ENCODE results near the gene FBXL22.

FBXL22 gene

GRCh38 chr15:63587527-63587926 is 9.7 kb upstream of the FBXL22 start:
- H3K9me2 ChIP-seq (replicated peaks; ENCODE audit: insufficient read depth, low read length) = no peaks in the 10 kb centered on the region
- TF ChIP-seq CTCF (IDR thresholded peaks at IDR 0.05; ENCODE audit: insufficient read depth, low read length, poor library complexity, severe bottlenecking) (no peak), EZH2phosphoT487 (conservative IDR thresholded peaks at IDR 0.05; ENCODE audit: low read length) (no peak)
- no peak overlapping the region for H2AFZ ChIP-seq (ENCODE audit: low read depth, low read length, severe bottlenecking)
- H3K36me3 ChIP-seq (ENCODE audit: low read length) = peaks cover 11% of the 10 kb centered on the region
- no peaks in the 10 kb centered on the region for H3K27me3 ChIP-seq (ENCODE audit: low read length)
- H3K4me3 ChIP-seq (ENCODE audit: insufficient read depth, low read length, poor library complexity, severe bottlenecking) = no peak overlapping the region
- H3K4me2 ChIP-seq (ENCODE audit: low read depth, low read length, poor library complexity, severe bottlenecking) = no peak overlapping the region
- H3K9ac ChIP-seq (ENCODE audit: low read length) = no peak overlapping the region
- no peaks in the 10 kb centered on the region for H3F3A ChIP-seq (ENCODE audit: insufficient read depth)
- H3K9me3 ChIP-seq (ENCODE audit: insufficient read depth, low read length) = no peaks in the 10 kb centered on the region
- no peak overlapping the region for H3K27ac ChIP-seq (ENCODE audit: low read depth, low read length)
- no peaks in the 10 kb centered on the region for H4K20me1 ChIP-seq (ENCODE audit: low read depth, low read length)
- no peaks in the 10 kb centered on the region for H3K79me2 ChIP-seq (ENCODE audit: insufficient read depth, low read length)

GRCh38 chr15:63588826-63589225 is 8.4 kb upstream of the FBXL22 start:
- no peaks in the 10 kb centered on the region for H3K27me3 ChIP-seq (ENCODE audit: low read length)
- H3K36me3 ChIP-seq (ENCODE audit: low read length) = peaks cover 11% of the 10 kb centered on the region
- no peaks in the 10 kb centered on the region for H3F3A ChIP-seq (ENCODE audit: insufficient read depth)
- TF ChIP-seq CTCF (IDR thresholded peaks at IDR 0.05; ENCODE audit: insufficient read depth, low read length, poor library complexity, severe bottlenecking) = no peak
- TF ChIP-seq EZH2phosphoT487 (conservative IDR thresholded peaks at IDR 0.05; ENCODE audit: low read length) = no peak
- no peaks in the 10 kb centered on the region for H3K9me2 ChIP-seq (replicated peaks; ENCODE audit: insufficient read depth, low read length)
- no peaks in the 10 kb centered on the region for H3K9me3 ChIP-seq (ENCODE audit: insufficient read depth, low read length)
- H2AFZ ChIP-seq (ENCODE audit: low read depth, low read length, severe bottlenecking) = no peak overlapping the region
- H3K4me2 ChIP-seq (ENCODE audit: low read depth, low read length, poor library complexity, severe bottlenecking) = no peak overlapping the region
- H4K20me1 ChIP-seq (ENCODE audit: low read depth, low read length) = no peaks in the 10 kb centered on the region
- no peak overlapping the region for H3K4me3 ChIP-seq (ENCODE audit: insufficient read depth, low read length, poor library complexity, severe bottlenecking)
- H3K79me2 ChIP-seq (ENCODE audit: insufficient read depth, low read length) = no peaks in the 10 kb centered on the region
- H3K9ac ChIP-seq (ENCODE audit: low read length) = no peak overlapping the region
- H3K27ac ChIP-seq (ENCODE audit: low read depth, low read length) = no peak overlapping the region

GRCh38 chr15:63593705-63594671 is 3.2 kb upstream of the FBXL22 start:
- Histone ChIP-seq H2AFZ (ENCODE audit: low read depth, low read length, severe bottlenecking) (no peak overlapping the region), H3K4me3 (ENCODE audit: insufficient read depth, low read length, poor library complexity, severe bottlenecking) (no peak overlapping the region), H3K36me3 (ENCODE audit: low read length) (no peaks in the 10 kb centered on the region), H3K27me3 (ENCODE audit: low read length) (no peaks in the 10 kb centered on the region), H3F3A (ENCODE audit: insufficient read depth) (peaks cover 9% of the 10 kb centered on the region), H3K27ac (ENCODE audit: low read depth, low read length) (no peak overlapping the region), H3K4me2 (ENCODE audit: low read depth, low read length, poor library complexity, severe bottlenecking) (no peak overlapping the region), H4K20me1 (ENCODE audit: low read depth, low read length) (no peaks in the 10 kb centered on the region), H3K79me2 (ENCODE audit: insufficient read depth, low read length) (no peaks in the 10 kb centered on the region), H3K9me2 (replicated peaks; ENCODE audit: insufficient read depth, low read length) (no peaks in the 10 kb centered on the region), H3K9ac (ENCODE audit: low read length) (no peak overlapping the region), H3K9me3 (ENCODE audit: insufficient read depth, low read length) (no peaks in the 10 kb centered on the region)
- no peak for TF ChIP-seq EZH2phosphoT487 (conservative IDR thresholded peaks at IDR 0.05; ENCODE audit: low read length)
- TF ChIP-seq CTCF (IDR thresholded peaks at IDR 0.05; ENCODE audit: insufficient read depth, low read length, poor library complexity, severe bottlenecking) = no peak

Measured in SU-DHL-6 (cell line).